Stimulated activated CD8-positive, alpha-beta memory T cell treated with anti-CD3 and anti-CD28 coated beads, Interleukin-4, amount 100 ng/mL, for 1 hour (primary cell): Measurements from ENCODE around the gene SEC14L5.

ENCODE experiments used
- DNase-seq, 2 donors: peaks; one replicate each; pipeline ENCODE4 v3.0.0-alpha.2; 2020; ENCODE audit warnings: low read depth in 2 of 2, low spot score in 1 of 2

SEC14L5 gene

GRCh38 chr16:4982056-4982867 lies 24.1 kb downstream of the SEC14L5 start:
- no peak for DNase-seq

- DNase-seq: no peak
These were observed 26.3 kb downstream of the SEC14L5 start for GRCh38 chr16:4984174-4984990.

GRCh38 chr16:4987250-4987579 lies 29.1 kb downstream of the SEC14L5 start:
- no peak for DNase-seq

GRCh38 chr16:4987580-4988374 lies 29.6 kb downstream of the SEC14L5 start:
- no peak for DNase-seq

GRCh38 chr16:4988647-4989046 lies 30.5 kb downstream of the SEC14L5 start:
- no peak for DNase-seq

GRCh38 chr16:4989391-4990006 lies 31.4 kb downstream of the SEC14L5 start:
- DNase-seq: no peak

- DNase-seq: no peak
These were observed 32.3 kb downstream of the SEC14L5 start for GRCh38 chr16:4990415-4990814.

- no peak for DNase-seq
These were observed 33.6 kb downstream of the SEC14L5 start for GRCh38 chr16:4991754-4992153.

- no peak for DNase-seq
These were observed 36.7 kb downstream of the SEC14L5 start for GRCh38 chr16:4994719-4995434.

- no peak for DNase-seq
These were observed 42.5 kb downstream of the SEC14L5 start for GRCh38 chr16:5000573-5001001.

- DNase-seq: no peak
These were observed 43.4 kb downstream of the SEC14L5 start for GRCh38 chr16:5001571-5001970.

GRCh38 chr16:5001986-5002385 lies 43.9 kb downstream of the SEC14L5 start:
- DNase-seq: no peak

GRCh38 chr16:5002699-5003143 lies 44.6 kb downstream of the SEC14L5 start:
- no peak for DNase-seq

- DNase-seq: no peak
These were observed 45.1 kb downstream of the SEC14L5 start for GRCh38 chr16:5003211-5003610.

GRCh38 chr16:5003828-5004227 lies 45.7 kb downstream of the SEC14L5 start:
- DNase-seq: no peak

- DNase-seq: no peak
These were observed 46.2 kb downstream of the SEC14L5 start for GRCh38 chr16:5004311-5004710.

- no peak for DNase-seq
These were observed 47.8 kb downstream of the SEC14L5 start for GRCh38 chr16:5005916-5006315.

GRCh38 chr16:5006348-5007193 lies 48.4 kb downstream of the SEC14L5 start:
- DNase-seq: no peak

GRCh38 chr16:5007256-5007655 lies 49.1 kb downstream of the SEC14L5 start:
- no peak for DNase-seq
